C4-2B (cell line): Measurements from ENCODE around the gene RNF112.
A peak's percentile ranks its signal among the peaks of the same experiment; 100 is the strongest.

ENCODE experiments used
- H3K27ac ChIP-seq: fragments of 450-650 bp; 2 replicates; pipeline ENCODE4 v1.5.1; 2017
- CTCF ChIP-seq: fragments of 450-650 bp; conservative IDR thresholded peaks from 2 replicates; pipeline ENCODE4 v1.5.1; 2017; ENCODE audit warnings: mild to moderate bottlenecking
- ZFX ChIP-seq: fragments of 450-650 bp; IDR thresholded peaks from 2 replicates; pipeline ENCODE4 v1.6.1; 2017

The RNF112 gene

GRCh38 chr17:19447085-19447583 is 36.1 kb downstream of the RNF112 start:
- no peak for TF ChIP-seq ZFX
- TF ChIP-seq CTCF = peak; percentile 93
- H3K27ac ChIP-seq = no peak overlapping the region

GRCh38 chr17:19448341-19449268 is 37.6 kb downstream of the RNF112 start:
- TF ChIP-seq ZFX = no peak
- TF ChIP-seq CTCF = no peak
- H3K27ac ChIP-seq = no peak overlapping the region

GRCh38 chr17:19449656-19450055 is 38.6 kb downstream of the RNF112 start:
- H3K27ac ChIP-seq = no peak overlapping the region
- TF ChIP-seq ZFX (no peak), CTCF (no peak)

GRCh38 chr17:19453296-19453695 is 42.3 kb downstream of the RNF112 start:
- H3K27ac ChIP-seq = no peak overlapping the region
- TF ChIP-seq ZFX = no peak
- TF ChIP-seq CTCF = no peak

- no peak for TF ChIP-seq CTCF
- TF ChIP-seq ZFX = no peak
- no peak overlapping the region for H3K27ac ChIP-seq
These were observed 43.0 kb downstream of the RNF112 start for GRCh38 chr17:19454074-19454473.

- H3K27ac ChIP-seq = no peak overlapping the region
- no peak for TF ChIP-seq CTCF
- TF ChIP-seq ZFX = no peak
These were observed 45.2 kb downstream of the RNF112 start for GRCh38 chr17:19456016-19456927.
